ENCODE results near the gene FAM227B.

DNA sequence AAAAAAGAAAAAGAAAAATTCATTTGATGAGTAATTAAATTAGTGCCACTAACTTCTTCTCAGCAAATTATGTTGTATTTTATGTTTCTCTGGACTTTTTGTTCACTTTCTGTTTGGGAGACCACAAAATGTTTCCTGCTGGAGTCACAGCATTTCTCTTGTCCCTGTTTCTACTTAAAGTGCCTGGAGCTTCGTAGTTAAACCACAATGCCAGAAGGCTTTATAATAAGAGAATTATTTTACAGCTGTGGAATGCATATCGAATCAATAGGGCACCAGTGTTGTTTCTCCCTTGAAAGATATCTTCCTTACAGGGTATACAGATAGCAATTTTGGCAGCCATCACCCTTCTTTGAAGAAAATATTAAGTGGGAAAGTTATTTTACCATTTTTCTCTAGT, 3.4 kb upstream of the FAM227B start:
- TF ChIP-seq EZH2 (IDR thresholded peaks at IDR 0.05) (no peak), POLR2AphosphoS5 (IDR thresholded peaks at IDR 0.05; ENCODE audit: borderline replicate concordance, low read depth, low read length) (no peak)

Data from SK-N-MC (cell line).